Activated naive CD4-positive, alpha-beta T cell treated with anti-CD3 and anti-CD28 coated beads, Interleukin-2, amount 50 U/mL, for 16 hours (primary cell): Measurements from ENCODE around the gene PLEKHG1.

Experiments
- DNase-seq: peaks from one replicate; pipeline ENCODE4 v3.0.0-alpha.2; 2020

Gene PLEKHG1

GRCh38 chr6:150646228-150646627, 46.5 kb downstream of the PLEKHG1 start:
- DNase-seq, result no peak

GRCh38 chr6:150647051-150647450, 47.4 kb downstream of the PLEKHG1 start:
- DNase-seq, result no peak
